Nephron progenitor cell (in vitro differentiated cells): Measurements from ENCODE around the gene SHB.

Experiments used
- DNase-seq: peaks from one replicate; pipeline ENCODE4 v3.0.0; 2021
- H3K27ac Mint-ChIP-seq: 2 replicates; pipeline ENCODE4 v1.8.0; 2021; ENCODE audit warnings: mild to moderate bottlenecking, moderate library complexity, mixed read lengths
- H3K27me3 Mint-ChIP-seq: 2 replicates; pipeline ENCODE4 v1.8.0; 2021; ENCODE audit warnings: mild to moderate bottlenecking, low read depth, mixed read lengths; ENCODE audit not compliant: poor library complexity
- H3K36me3 Mint-ChIP-seq: 2 replicates; pipeline ENCODE4 v1.8.0; 2021; ENCODE audit warnings: low read depth, mixed read lengths
- H3K4me1 Mint-ChIP-seq: 2 replicates; pipeline ENCODE4 v1.8.0; 2021; ENCODE audit warnings: mixed read lengths
- H3K4me3 Mint-ChIP-seq: 2 replicates; pipeline ENCODE4 v1.8.0; 2021; ENCODE audit warnings: mild to moderate bottlenecking, moderate library complexity, mixed read lengths
- H3K9me3 Mint-ChIP-seq: 2 replicates; pipeline ENCODE4 v1.8.0; 2021; ENCODE audit warnings: mild to moderate bottlenecking, moderate library complexity, mixed read lengths
- CTCF ChIP-seq: fragments of 200-600 bp; sonication (generic); IDR thresholded peaks from 2 replicates; pipeline ENCODE4 v1.5.0; 2021; ENCODE audit warnings: antibody characterized with exemption

SHB gene

DNA sequence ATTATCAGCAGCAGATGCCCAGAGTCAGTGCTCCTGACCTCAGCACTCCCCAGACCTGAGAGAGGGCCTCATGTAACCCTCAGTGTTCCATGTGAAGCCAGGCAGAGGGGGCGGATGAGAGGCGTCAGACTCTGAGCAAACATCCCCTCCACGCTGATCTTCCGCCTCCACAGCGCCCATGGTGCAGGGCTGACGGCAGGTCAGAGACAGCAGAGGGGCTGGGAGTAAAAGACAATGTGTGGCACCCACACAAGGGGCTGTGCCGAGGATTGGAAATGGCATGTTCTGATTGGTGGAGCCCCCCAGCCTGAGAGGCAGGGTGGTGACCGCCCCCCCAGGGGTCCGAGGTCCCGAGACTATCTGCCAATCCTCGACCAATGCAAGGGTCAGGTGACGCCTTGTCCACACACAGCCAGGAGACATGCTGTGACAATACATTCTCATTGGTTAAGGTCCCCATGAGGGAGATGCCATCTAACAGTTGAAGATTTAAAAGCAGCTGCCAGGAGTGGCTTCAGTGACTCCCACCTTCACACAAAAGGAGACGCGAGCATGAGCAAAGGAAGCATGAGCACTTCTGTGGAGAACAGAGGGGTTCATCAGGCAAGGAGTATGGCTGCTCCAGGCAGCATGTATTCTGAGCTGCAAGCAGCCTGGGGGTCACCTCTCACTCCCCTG, 145.8 kb downstream of the SHB start:
- Mint-ChIP-seq H3K27me3 (no peaks in the 10 kb centered on the region), H3K4me3 (no peak overlapping the region), H3K4me1 (peaks cover 94% of the 10 kb centered on the region), H3K9me3 (no peaks in the 10 kb centered on the region), H3K27ac (peak overlapping the region; percentile 32), H3K36me3 (no peaks in the 10 kb centered on the region)
- DNase-seq: no peak
- no peak for TF ChIP-seq CTCF

GRCh38 chr9:37922363-37923117, 146.5 kb downstream of the SHB start:
- H3K4me1 Mint-ChIP-seq: peaks cover 94% of the 10 kb centered on the region
- no peaks in the 10 kb centered on the region for H3K36me3 Mint-ChIP-seq
- no peak overlapping the region for H3K27ac Mint-ChIP-seq
- no peak overlapping the region for H3K4me3 Mint-ChIP-seq
- TF ChIP-seq CTCF: no peak
- no peaks in the 10 kb centered on the region for H3K9me3 Mint-ChIP-seq
- no peaks in the 10 kb centered on the region for H3K27me3 Mint-ChIP-seq
- no peak for DNase-seq

GRCh38 chr9:37921546-37922300, 147.3 kb downstream of the SHB start:
- Mint-ChIP-seq H3K4me3 (no peak overlapping the region), H3K27me3 (no peaks in the 10 kb centered on the region), H3K9me3 (no peaks in the 10 kb centered on the region), H3K4me1 (peaks cover 94% of the 10 kb centered on the region), H3K36me3 (no peaks in the 10 kb centered on the region), H3K27ac (no peak overlapping the region)
- no peak for TF ChIP-seq CTCF
- DNase-seq: no peak

DNA sequence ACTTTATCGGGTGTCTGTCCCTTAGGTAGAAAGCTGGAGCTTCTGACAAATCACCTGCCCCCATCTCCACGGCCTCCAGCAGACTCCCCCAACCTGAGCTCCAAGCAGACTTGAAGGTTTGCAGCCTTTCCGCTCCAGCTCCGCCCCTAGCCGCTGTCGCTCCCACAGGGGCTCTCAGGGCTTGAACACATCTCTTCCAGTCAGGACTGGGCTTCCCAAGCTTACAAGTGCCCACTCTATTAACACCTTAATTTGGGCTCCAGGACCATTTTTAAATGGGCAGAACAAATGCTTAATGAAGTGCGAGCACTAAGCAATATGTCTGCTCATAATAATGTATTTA, 147.9 kb downstream of the SHB start:
- H3K4me3 Mint-ChIP-seq: peak overlapping the region; percentile 12
- H3K4me1 Mint-ChIP-seq: peaks cover 90% of the 10 kb centered on the region
- no peak overlapping the region for H3K27ac Mint-ChIP-seq
- no peak for TF ChIP-seq CTCF
- H3K9me3 Mint-ChIP-seq: no peaks in the 10 kb centered on the region
- DNase-seq: no peak
- H3K36me3 Mint-ChIP-seq: no peaks in the 10 kb centered on the region
- no peaks in the 10 kb centered on the region for H3K27me3 Mint-ChIP-seq

- Mint-ChIP-seq H3K9me3 (no peaks in the 10 kb centered on the region), H3K27ac (peak overlapping the region; percentile 68), H3K27me3 (no peaks in the 10 kb centered on the region), H3K4me1 (peaks cover 85% of the 10 kb centered on the region), H3K4me3 (peak overlapping the region; percentile 36), H3K36me3 (no peaks in the 10 kb centered on the region)
- TF ChIP-seq CTCF: no peak
- DNase-seq: peak; percentile 41
Measured at GRCh38 chr9:37920471-37921167, 148.4 kb downstream of the SHB start.
